K562 (cell line): ENCODE measurements around the gene VHLL. TPM values are rescaled to one million over a fixed set of nuclear protein-coding genes. Genes with fewer than 3 reads are reported as not detected.

Source experiments
- BHLHE40 ChIP-seq: IDR thresholded peaks from 2 replicates; pipeline ENCODE4 v1.6.1; 2011; ENCODE audit warnings: low read length, improper control_type of control experiment
- BRD4 ChIP-seq: fragments of 200-600 bp; sonication (generic); IDR thresholded peaks from 2 replicates; pipeline ENCODE4 v1.6.1; 2017; ENCODE audit warnings: inconsistent platforms
- CHD4 ChIP-seq: fragments of 200-600 bp; sonication (generic); IDR thresholded peaks from 3 replicates; pipeline ENCODE4 v1.6.1; 2012; ENCODE audit warnings: low read depth, mild to moderate bottlenecking, mixed read lengths, low read length, inconsistent platforms; ENCODE audit not compliant: insufficient read depth, insufficient replicate concordance, poor library complexity, severe bottlenecking
- DLX4 ChIP-seq: fragments of 250-450 bp; sonication (Bioruptor Pico); IDR thresholded peaks from 2 replicates; pipeline ENCODE4 v1.6.1; 2021; ENCODE audit warnings: mild to moderate bottlenecking
- EP400 ChIP-seq: fragments of 450-650 bp; IDR thresholded peaks from 2 replicates; pipeline ENCODE4 v1.6.1; 2017; ENCODE audit warnings: antibody characterized with exemption, mild to moderate bottlenecking, moderate library complexity
- L3MBTL2 ChIP-seq: fragments of 450-650 bp; IDR thresholded peaks from 2 replicates; pipeline ENCODE4 v1.6.1; 2016; ENCODE audit warnings: mild to moderate bottlenecking, moderate library complexity
- LARP7 ChIP-seq: fragments of 450-650 bp; IDR thresholded peaks from 2 replicates; pipeline ENCODE4 v1.6.1; 2016
- MAX ChIP-seq: sonication (generic); formaldehyde crosslinking; IDR thresholded peaks from 2 replicates; pipeline ENCODE4 v1.9.0; 2022; ENCODE audit warnings: mild to moderate bottlenecking, missing genetic modification reagents
- NR2C1 ChIP-seq, 2 experiments: fragments of 450-650 bp; IDR thresholded peaks; 2 replicates each; pipeline ENCODE4 v1.6.1; 2017; ENCODE audit warnings: mild to moderate bottlenecking in 2 of 2, antibody characterized with exemption in 1 of 2, inconsistent platforms in 1 of 2, missing compliant biosample characterization in 1 of 2, missing genetic modification characterization in 1 of 2
- PCBP2 ChIP-seq: fragments of 200-400 bp; formaldehyde crosslinking; IDR thresholded peaks from 2 replicates; pipeline ENCODE4 v1.6.1; 2018; ENCODE audit warnings: low read length, low read depth, mild to moderate bottlenecking, moderate library complexity; ENCODE audit not compliant: poor library complexity, severe bottlenecking
- RUNX1 ChIP-seq: sonication (generic); IDR thresholded peaks from 2 replicates; pipeline ENCODE4 v1.6.1; 2016; ENCODE audit warnings: antibody characterized with exemption, low read depth
- SIRT6 ChIP-seq: IDR thresholded peaks from one replicate; pipeline ENCODE4 v1.6.1; 2012; ENCODE audit warnings: low read depth, mild to moderate bottlenecking, control low read depth, inconsistent platforms, low read length, moderate library complexity
- SMAD1 ChIP-seq: fragments of 150-350 bp; IDR thresholded peaks from 2 replicates; pipeline ENCODE4 v1.6.1; 2014; ENCODE audit warnings: low read length, low read depth; ENCODE audit not compliant: partially characterized antibody
- SMAD3 ChIP-seq: fragments of 450-650 bp; formaldehyde crosslinking; conservative IDR thresholded peaks from 2 replicates; pipeline ENCODE4 v1.4.0; 2020; ENCODE audit warnings: mild to moderate bottlenecking
- SMARCA5 ChIP-seq: fragments of 450-650 bp; IDR thresholded peaks from 2 replicates; pipeline ENCODE4 v1.6.1; 2016
- TBP ChIP-seq: optimal IDR thresholded peaks from 2 replicates; pipeline ENCODE3; 2011; ENCODE audit warnings: low read depth, low read length, improper control_type of control experiment
- TCF7L2 ChIP-seq: fragments of 150-350 bp; IDR thresholded peaks from 2 replicates; pipeline ENCODE4 v1.6.1; 2016; ENCODE audit warnings: low read depth, mild to moderate bottlenecking, low read length, moderate library complexity
- ZBTB17 ChIP-seq: fragments of 450-650 bp; formaldehyde crosslinking; IDR thresholded peaks from 2 replicates; pipeline ENCODE4 v1.4.0; 2020; ENCODE audit warnings: mild to moderate bottlenecking
- ZNF146 ChIP-seq: IDR thresholded peaks from one replicate; pipeline ENCODE4 v1.6.1; 2018; ENCODE audit warnings: missing compliant biosample characterization; ENCODE audit not compliant: unreplicated experiment
- ZNF174 ChIP-seq: fragments of 250-450 bp; sonication (Bioruptor Pico); IDR thresholded peaks from 2 replicates; pipeline ENCODE4 v1.4.0; 2020; ENCODE audit warnings: mild to moderate bottlenecking
- ZNF175 ChIP-seq: fragments of 200-800 bp; sonication (Bioruptor generic); IDR thresholded peaks from 2 replicates; pipeline ENCODE4 v1.6.1; 2016; ENCODE audit warnings: low read depth, mild to moderate bottlenecking, missing genetic modification characterization, missing compliant biosample characterization
- ZNF384 ChIP-seq: IDR thresholded peaks from 2 replicates; pipeline ENCODE4 v1.6.1; 2012; ENCODE audit warnings: low read depth, low read length, improper control_type of control experiment
- ZNF830 ChIP-seq: fragments of 250-450 bp; sonication (Bioruptor Pico); IDR thresholded peaks from 2 replicates; pipeline ENCODE4 v1.5.0; 2021; ENCODE audit warnings: mild to moderate bottlenecking
- polyA plus RNA-seq, 8 experiments: library from polyadenylated mRNA; depleted of rRNA in 4 of 8; stranded (reverse) in 5 of 8; unstranded in 3 of 8; fragments of >200 nt; fragmentation: Nextera tagmentation in 2 of 8; fragmentation: Illumina TruSeq in 1 of 8; extraction: Ambion mirVana in 2 of 8; extraction: Trizol in 1 of 8; gene quantifications; 2 replicates each; pipeline versions ENCODE4 v1.2.1 to v1.2.3, GENCODE V29; 2011 to 2014; ENCODE audit warnings: inconsistent platforms in 1 of 8, missing spikeins in 1 of 8
- total RNA-seq, 7 experiments: library from RNA; depleted of rRNA in 6 of 7; stranded (reverse); fragments of >200 nt in 6 of 7; fragmentation: Illumina TruSeq in 2 of 7; extraction: Trizol in 2 of 7; gene quantifications; 2 replicates each; pipeline versions ENCODE4 v1.2.1 to v1.2.3, GENCODE V29; 2011 to 2021; ENCODE audit warnings: low replicate concordance in 1 of 7
- TF ChIP-seq, protein P1 (sequence below): fragments of 250-450 bp; sonication (Bioruptor Pico); IDR thresholded peaks from 2 replicates; pipeline ENCODE4 v1.9.0; 2021; ENCODE audit warnings: mild to moderate bottlenecking, inconsistent platforms
- TF ChIP-seq, protein P2 (sequence below): fragments of 450-650 bp; formaldehyde crosslinking; IDR thresholded peaks from 2 replicates; pipeline ENCODE4 v1.4.0; 2022; ENCODE audit warnings: missing genetic modification characterization

The VHLL gene
- total and polyA plus RNA-seq, 9 of the 15 experiments (the other 6 are each of a cell fraction or from before 2014, with no cell fraction given): not detected

DNA sequence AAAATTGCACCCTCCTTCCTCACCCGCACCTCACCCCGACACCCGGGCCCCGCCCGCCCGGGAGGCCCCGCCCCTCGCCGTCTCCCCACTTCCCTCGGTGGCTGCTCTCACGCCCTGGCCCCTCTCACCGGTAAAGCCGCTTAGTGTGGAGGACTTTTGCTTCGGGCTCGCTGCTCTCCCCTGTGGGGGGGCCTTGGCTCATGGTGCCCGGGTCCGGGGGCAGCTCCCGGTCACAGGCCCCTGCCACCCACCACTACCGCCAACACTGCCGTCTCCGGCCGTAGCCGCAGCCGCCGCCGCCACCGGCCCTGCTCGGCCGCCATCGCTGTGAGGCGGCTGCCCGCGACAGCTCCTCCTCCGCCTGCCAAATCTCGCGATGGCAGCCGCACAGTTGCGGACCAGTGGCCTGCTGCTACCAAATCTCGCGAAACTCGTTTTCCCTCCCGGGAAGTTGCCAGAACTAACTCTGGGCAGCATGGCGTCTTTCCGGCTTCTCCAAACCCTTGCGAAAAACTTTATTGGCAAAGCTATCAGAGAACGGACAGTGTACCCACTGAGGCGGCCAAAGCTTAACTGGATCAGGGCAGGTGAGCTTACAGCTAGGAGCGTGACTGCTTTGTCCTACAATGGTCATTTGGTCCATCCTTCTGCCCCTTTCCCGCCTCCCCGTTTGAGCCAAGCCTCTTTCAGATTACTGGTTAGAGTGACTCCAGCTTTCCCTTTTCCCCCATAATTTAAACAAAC, 16.5 kb downstream of the VHLL start, which contains the start of gene SMG5 (continued):
- TF ChIP-seq TBP (peak; percentile 95), ZNF830 (CRISPR knock-in tag) (no peak), CHD4 (no peak), ZNF174 (CRISPR knock-in tag) (no peak), SIRT6 (no peak), BRD4 (no peak), ZNF384 (peak; percentile 81), NR2C1 (IDR thresholded peaks at IDR 0.05) (peak; percentile 77), NR2C1 (tag; IDR thresholded peaks at IDR 0.05) (peak; percentile 88), MAX (CRISPR knock-in tag) (peak; percentile 59), SMAD1 (peak; percentile 51), SMAD3 (0 out of 2 replicates have a peak, but pooled peaks have one; percentile 51), EP400 (peak; percentile 88), L3MBTL2 (peak; percentile 50; the same call in 1 of the 2 replicates), SMARCA5 (no peak), PCBP2 (no peak), DLX4 (CRISPR knock-in tag) (no peak), LARP7 (0 out of 2 replicates have a peak, but pooled peaks have one; percentile 5), ZBTB17 (CRISPR knock-in tag) (peak; percentile 32; the same call in 1 of the 2 replicates), ZNF175 (peak; percentile 65; the same call in 1 of the 2 replicates), RUNX1 (no peak), ZNF146 (CRISPR knock-in tag) (no peak), BHLHE40 (peak; percentile 11; the same call in 1 of the 2 replicates), TCF7L2 (no peak)
- TF ChIP-seq, protein P1, sequence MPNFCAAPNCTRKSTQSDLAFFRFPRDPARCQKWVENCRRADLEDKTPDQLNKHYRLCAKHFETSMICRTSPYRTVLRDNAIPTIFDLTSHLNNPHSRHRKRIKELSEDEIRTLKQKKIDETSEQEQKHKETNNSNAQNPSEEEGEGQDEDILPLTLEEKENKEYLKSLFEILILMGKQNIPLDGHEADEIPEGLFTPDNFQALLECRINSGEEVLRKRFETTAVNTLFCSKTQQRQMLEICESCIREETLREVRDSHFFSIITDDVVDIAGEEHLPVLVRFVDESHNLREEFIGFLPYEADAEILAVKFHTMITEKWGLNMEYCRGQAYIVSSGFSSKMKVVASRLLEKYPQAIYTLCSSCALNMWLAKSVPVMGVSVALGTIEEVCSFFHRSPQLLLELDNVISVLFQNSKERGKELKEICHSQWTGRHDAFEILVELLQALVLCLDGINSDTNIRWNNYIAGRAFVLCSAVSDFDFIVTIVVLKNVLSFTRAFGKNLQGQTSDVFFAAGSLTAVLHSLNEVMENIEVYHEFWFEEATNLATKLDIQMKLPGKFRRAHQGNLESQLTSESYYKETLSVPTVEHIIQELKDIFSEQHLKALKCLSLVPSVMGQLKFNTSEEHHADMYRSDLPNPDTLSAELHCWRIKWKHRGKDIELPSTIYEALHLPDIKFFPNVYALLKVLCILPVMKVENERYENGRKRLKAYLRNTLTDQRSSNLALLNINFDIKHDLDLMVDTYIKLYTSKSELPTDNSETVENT (CRISPR knock-in tag): peak; percentile 82
- TF ChIP-seq, protein P2, sequence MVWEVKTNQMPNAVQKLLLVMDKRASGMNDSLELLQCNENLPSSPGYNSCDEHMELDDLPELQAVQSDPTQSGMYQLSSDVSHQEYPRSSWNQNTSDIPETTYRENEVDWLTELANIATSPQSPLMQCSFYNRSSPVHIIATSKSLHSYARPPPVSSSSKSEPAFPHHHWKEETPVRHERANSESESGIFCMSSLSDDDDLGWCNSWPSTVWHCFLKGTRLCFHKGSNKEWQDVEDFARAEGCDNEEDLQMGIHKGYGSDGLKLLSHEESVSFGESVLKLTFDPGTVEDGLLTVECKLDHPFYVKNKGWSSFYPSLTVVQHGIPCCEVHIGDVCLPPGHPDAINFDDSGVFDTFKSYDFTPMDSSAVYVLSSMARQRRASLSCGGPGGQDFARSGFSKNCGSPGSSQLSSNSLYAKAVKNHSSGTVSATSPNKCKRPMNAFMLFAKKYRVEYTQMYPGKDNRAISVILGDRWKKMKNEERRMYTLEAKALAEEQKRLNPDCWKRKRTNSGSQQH: no peak
